Measurements from ENCODE around the gene ZNF791.

DNA sequence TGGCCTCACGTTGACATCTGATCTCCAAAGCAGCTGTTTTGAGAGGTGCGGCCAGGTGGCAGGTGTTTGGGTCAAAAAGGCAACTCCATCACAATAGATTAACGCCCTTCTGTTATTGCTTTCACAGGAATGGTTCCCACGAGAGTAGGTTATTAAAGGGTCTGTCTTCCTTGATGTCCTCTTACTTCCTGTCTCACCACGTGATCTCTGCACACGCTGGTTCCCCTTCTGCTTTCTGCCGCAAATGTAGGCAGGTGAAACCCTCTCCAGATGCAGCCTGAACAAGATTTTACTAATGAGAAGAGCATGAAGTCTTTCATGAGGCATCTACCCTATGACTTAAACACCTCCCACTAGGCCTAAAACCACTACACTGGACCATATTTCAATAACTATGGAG, 36.7 kb upstream of the ZNF791 start:
- TF ChIP-seq SIN3A (IDR thresholded peaks at IDR 0.05; ENCODE audit: borderline replicate concordance, insufficient read depth, low read length): no peak
- no peak for TF ChIP-seq TAF1 (IDR thresholded peaks at IDR 0.05; ENCODE audit: borderline replicate concordance, insufficient read depth, low read length)
- TF ChIP-seq POLR2AphosphoS5 (IDR thresholded peaks at IDR 0.05; ENCODE audit: low read depth, low read length): no peak
- TF ChIP-seq, protein P1, sequence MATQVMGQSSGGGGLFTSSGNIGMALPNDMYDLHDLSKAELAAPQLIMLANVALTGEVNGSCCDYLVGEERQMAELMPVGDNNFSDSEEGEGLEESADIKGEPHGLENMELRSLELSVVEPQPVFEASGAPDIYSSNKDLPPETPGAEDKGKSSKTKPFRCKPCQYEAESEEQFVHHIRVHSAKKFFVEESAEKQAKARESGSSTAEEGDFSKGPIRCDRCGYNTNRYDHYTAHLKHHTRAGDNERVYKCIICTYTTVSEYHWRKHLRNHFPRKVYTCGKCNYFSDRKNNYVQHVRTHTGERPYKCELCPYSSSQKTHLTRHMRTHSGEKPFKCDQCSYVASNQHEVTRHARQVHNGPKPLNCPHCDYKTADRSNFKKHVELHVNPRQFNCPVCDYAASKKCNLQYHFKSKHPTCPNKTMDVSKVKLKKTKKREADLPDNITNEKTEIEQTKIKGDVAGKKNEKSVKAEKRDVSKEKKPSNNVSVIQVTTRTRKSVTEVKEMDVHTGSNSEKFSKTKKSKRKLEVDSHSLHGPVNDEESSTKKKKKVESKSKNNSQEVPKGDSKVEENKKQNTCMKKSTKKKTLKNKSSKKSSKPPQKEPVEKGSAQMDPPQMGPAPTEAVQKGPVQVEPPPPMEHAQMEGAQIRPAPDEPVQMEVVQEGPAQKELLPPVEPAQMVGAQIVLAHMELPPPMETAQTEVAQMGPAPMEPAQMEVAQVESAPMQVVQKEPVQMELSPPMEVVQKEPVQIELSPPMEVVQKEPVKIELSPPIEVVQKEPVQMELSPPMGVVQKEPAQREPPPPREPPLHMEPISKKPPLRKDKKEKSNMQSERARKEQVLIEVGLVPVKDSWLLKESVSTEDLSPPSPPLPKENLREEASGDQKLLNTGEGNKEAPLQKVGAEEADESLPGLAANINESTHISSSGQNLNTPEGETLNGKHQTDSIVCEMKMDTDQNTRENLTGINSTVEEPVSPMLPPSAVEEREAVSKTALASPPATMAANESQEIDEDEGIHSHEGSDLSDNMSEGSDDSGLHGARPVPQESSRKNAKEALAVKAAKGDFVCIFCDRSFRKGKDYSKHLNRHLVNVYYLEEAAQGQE (IDR thresholded peaks at IDR 0.05; ENCODE audit: insufficient read depth in 1 of 2, low read depth in 2 of 2, low read length in 2 of 2): no peak

All from PFSK-1 (cell line).